Stimulated activated CD8-positive, alpha-beta memory T cell treated with anti-CD3 and anti-CD28 coated beads, Interleukin-4, amount 100 ng/mL, for 24 hours (primary cell): ENCODE measurements around the gene NLRP4.

ENCODE experiments used
- DNase-seq: peaks from one replicate; pipeline ENCODE4 v3.0.0-alpha.2; 2020; ENCODE audit warnings: low read depth

Gene NLRP4

DNA sequence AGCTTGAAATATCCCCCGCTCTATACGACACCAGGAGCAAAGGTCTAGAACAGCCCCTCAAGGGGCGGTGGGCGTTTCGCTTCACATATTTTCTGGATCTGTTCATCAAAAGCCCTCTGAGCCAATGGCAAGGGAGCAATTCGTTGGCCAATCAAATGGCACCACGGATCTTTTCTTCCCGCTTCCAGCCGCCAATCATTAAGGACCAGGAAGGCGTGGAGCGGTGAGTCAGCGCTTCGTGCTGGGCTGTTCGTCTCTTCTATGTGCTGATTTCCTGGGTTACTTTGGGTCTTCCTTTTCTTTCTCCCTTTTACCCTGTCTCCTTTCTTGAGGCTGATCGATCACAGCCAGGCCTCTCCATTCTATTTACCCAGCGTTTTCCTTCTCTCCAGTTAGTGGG lies at the start of gene NLRP4:
Gene NLRP4 (plus strand): TSS at position 201 of the 400 bp plus-strand sequence. CDS start 15,541 bp downstream, outside the sequence.
- no peak for DNase-seq

GRCh38 chr19:55795021-55795420 lies 41.3 kb upstream of the NLRP4 start:
- no peak for DNase-seq

DNA sequence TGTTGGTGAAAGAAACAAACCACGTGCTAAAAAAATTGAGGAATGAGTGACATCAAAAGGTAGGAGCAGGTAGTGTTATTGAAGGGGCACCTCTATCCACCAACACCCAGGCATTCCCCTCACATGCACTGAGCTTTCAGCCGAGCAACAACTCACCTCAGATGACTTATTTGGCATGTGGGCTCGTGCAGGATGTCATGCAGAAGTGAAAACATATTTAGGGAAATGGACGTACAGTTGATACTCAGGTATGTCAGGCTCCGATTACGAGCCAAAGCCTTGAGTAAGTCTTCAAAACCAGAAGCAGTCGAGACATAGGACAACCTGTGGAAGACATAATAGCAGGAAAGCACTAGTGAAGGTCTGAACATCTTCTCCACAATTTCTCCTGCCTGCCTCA lies 34.9 kb upstream of the NLRP4 start:
- no peak for DNase-seq

GRCh38 chr19:55802281-55802680 lies 34.1 kb upstream of the NLRP4 start:
- DNase-seq: no peak

GRCh38 chr19:55809381-55810058 lies 26.8 kb upstream of the NLRP4 start:
- DNase-seq: peak; percentile 1

DNA sequence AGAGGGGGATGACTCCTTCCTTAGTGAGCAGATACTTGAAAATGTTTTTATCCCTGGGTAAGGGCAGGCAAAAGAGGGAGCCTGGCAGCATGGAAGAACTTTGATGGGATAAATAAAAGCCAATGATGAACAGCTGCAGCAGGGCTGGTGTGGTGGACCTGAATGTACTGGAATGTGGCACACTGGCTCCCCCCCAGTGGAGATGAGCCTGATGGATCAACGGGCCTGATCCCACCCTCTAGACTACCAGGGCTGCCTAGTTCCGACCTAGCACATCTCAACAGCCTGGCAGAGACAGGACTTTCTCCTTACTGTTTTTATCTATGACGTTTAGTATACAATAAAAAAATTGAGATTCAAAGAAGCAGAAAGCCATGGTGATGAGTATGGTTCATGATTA lies 25.0 kb upstream of the NLRP4 start:
- DNase-seq: no peak

DNA sequence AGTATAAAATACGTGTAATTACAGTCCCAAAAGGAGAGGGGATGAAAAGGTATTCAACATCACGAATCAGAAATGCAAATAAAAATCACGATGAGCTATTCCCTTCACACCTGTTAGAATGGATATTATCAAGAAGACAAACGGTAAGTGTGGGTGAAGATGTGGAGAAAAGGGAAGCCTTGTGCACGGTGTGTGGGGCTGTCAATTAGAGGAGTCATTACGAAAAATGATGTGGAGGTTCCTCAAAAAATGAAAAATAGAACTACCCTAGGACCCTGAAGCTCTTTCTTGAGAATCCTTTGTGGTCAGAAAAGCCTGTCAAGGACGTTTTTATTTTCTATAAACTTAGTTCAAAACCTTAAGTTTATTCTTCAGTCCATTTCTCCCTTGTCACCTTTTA lies 23.9 kb upstream of the NLRP4 start:
- DNase-seq: no peak

DNA sequence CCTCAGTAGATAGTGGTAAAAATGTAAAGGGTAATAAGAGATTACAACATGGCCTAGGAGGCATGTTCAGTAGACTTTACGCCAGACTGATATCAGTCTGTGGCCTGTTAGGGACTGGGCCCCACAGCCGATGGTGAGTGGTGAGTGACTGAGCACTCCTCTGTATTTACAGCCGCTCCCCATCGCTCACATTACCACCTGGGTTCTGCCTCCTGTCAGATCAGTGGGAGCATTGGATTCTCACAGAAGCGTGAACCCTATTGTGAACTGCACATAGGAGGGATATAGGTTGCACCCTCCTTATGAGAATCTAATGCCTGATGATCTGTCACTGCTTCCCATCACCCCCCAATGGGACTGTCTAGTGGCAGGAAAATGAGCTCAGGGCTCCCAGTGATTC lies 22.4 kb upstream of the NLRP4 start:
- DNase-seq: no peak

DNA sequence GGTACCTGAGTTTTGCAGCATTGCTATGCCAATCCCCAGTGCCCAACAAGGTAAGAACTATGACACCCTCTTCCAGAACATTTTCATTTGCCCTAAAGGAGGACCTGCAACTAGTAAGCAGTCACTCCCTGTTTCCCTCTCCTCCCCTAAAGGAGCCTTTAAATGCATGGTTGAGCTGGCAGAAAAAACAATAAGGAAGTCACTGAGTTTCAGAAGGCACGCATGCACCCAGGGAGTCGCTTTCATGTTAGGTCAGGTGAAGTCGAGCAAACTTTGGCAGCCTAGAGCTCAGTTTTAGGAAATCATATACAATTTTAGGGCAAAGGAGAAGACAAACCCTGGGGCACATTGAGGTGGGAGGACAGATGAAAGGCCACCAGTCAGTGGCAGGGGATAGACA lies 16.3 kb upstream of the NLRP4 start:
- DNase-seq: no peak

GRCh38 chr19:55830656-55831055 lies 5.7 kb upstream of the NLRP4 start:
- no peak for DNase-seq

DNA sequence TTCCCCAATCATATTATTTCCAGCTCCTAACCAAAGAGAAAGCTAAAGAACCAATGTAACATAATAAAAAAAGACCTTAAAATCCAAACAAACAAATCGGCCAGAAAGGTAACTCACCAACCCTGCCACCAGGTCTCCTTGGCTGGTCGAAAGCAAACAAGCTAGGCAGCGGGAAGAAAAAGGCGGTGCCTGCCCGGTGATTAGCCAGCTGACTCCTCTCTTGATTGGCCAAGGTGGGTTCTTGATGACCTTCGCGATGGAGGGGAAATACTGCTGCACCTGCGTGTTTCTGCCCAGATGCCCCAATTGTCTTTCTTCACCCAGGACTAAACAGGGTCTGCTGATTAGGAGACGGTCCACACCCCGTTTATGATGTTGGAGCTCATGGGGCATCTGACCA lies 4.5 kb upstream of the NLRP4 start, which contains the start of gene NLRP11:
Gene NLRP11 (minus strand): TSS at position 154 of the 400 bp plus-strand sequence. CDS start 13,825 bp downstream, outside the sequence.
- DNase-seq: no peak

DNA sequence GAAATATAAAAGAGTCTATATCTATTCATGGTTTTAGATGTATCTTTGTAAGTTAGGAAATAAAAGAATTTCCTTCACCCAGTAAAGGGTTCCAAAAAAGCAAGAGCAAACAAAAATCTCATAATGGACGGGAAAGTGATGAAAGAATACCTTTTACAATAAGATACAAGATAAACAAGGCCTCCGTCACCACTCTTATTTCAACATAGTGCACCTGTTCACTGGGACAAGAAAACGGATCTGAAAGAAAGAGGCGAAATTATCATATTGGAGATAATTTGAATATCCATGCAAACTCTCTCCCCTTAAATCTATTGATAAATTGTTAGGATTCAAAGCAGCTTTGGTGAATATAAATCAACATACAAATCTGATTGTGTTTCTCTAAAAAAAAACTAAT lies 3.7 kb upstream of the NLRP4 start:
- no peak for DNase-seq

DNA sequence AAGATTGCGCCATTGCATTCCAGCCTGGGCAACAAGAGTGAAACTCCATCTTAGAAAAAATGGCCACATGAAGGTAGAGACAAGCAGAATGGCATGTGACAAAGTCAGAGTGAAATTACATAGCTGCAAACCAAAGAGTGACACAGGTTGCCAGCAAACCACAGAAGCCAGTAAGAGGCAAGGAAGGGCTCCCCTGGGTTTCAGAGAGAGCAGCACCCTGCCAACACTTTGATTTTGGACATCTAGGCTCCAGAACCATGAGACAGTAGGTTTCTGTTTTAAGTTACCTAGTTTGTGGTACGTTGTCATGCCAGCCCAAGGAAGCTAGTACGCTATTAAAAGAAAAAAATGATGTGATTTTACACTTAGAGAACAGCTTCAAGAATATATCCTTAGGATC lies 1.9 kb downstream of the NLRP4 start:
- no peak for DNase-seq

DNA sequence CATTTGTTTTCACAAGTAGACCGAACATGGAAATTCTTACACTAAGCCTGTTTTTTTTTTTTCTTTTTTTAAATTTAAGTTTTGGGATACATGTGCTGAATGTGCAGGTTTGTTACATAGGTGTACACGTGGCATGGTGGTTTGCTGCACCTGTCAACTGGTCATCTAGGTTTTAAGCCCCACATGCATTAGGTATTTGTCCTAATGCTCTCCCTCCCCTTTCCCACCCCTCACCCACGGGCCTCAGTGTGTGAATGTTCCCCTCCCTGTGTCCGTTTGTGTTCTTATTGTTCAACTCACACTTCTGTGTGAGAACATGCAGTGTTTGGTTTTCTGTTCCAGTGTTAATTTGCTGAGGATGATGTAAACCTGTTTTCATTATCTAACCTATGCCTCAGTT lies 2.6 kb downstream of the NLRP4 start:
- DNase-seq: no peak

DNA sequence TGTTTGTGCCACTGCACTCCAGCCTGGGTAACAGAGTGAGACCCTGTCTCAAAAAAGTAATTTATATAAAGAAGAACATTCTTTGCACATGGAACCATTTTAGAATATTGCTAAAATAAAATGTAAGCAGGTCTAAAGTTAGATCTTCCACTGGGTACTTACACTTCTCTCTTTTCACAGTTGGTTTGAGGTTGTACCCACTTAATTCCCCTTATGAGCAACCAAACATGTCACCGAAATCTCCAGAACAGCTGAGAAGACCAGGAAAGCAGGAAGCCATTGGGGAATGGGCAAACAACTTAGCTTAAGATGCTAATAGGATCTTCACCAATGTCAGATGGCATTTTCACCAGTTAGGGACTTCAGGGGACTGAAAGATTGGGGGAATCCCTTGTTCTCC lies 18.8 kb downstream of the NLRP4 start:
- DNase-seq: no peak

DNA sequence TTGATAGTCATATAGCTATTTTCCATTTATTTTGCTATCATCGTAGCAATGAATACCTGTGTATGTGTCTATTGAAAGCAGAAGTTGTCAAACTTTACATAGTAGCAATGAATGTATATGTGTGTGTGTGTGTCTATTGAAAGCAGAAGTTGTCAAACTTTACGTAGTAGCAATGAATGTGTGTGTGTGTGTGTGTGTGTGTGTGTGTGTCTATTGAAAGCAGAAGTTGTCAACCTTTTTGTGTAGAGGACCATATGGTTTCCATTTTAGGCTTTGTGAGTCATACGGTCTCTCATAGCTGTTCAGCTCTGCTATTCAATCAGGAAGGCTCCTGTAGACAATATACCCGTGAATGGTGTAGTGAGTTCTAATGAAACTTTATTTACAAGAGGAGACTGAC lies 20.8 kb downstream of the NLRP4 start:
- no peak for DNase-seq

GRCh38 chr19:55857974-55858373 lies 21.6 kb downstream of the NLRP4 start:
- DNase-seq: no peak

- DNase-seq: no peak
Measured at GRCh38 chr19:55858401-55858800, 22.1 kb downstream of the NLRP4 start.

GRCh38 chr19:55858969-55859368 lies 22.6 kb downstream of the NLRP4 start:
- no peak for DNase-seq

GRCh38 chr19:55866521-55866920 lies 30.2 kb downstream of the NLRP4 start:
- DNase-seq: no peak

DNA sequence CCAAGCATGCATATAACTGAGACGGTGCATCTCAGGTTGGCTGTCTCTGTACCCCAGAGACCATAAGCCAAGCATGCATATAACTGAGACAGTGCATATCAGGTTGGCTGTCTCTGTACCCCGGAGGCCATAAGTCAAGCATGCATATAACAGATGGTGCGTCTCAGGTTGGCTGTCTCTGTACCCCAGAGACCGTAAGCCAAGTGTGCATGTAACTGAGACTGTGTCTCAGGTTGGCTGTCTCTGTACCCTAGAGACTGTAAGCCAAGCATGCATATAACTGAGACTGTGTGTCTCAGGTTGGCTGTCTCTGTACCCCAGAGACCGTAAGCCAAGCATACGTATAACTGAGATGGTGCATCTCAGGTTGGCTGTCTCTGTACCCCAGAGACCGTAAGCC lies 30.8 kb downstream of the NLRP4 start:
- DNase-seq: no peak

- DNase-seq: no peak
Measured at GRCh38 chr19:55870736-55871135, 34.4 kb downstream of the NLRP4 start.

DNA sequence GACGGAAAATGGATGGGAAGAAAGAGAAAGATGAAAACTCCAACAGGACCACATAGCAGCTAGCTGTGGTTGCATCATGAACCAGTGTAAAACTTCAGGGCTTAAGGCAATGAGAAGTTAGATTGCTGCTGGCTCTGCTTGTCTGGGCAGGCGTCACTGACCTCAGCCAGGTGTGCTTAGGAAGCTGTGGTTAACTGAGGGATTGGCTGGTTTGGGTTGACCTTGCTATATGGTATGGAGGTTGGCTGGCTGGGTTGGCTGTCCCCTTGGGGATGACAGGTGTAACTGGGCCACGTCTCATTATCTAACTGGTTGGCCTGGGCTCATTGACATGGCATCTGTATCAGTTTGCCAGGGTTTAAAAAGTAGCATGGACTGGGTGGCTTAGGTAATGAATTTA lies 40.9 kb downstream of the NLRP4 start:
- no peak for DNase-seq

DNA sequence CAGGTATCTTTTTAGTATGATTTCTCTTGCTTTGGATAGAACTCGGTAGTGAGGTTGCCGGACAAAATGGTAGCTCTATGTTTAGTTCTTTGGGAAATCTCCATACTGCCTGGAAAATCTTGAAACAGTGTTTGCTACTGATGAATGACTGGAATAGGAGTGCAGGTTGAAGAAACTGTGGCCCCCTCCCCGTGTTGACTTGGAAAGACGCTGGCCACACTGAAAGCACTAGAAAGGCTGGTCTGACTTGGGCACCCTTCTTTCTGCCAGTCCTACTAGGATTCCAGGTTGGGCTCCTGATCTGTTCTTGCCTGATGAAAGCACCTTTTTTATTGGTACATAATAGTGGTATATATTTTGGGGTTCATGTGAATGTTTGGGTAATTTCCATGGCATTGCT lies 46.3 kb downstream of the NLRP4 start:
- no peak for DNase-seq
